Stimulated activated CD8-positive, alpha-beta memory T cell treated with anti-CD3 and anti-CD28 coated beads, Interleukin-2, amount 100 ng/mL, for 48 hours (primary cell): ENCODE measurements around the gene CDH4.

ENCODE experiments used
- DNase-seq, 2 donors: peaks; one replicate each; pipeline ENCODE4 v3.0.0-alpha.2; 2020; ENCODE audit warnings: low read depth in 2 of 2

Gene CDH4

GRCh38 chr20:61718361-61719005, 466.4 kb downstream of the CDH4 start:
- DNase-seq, result no peak

- DNase-seq, result peak; percentile 3 to 30
These were observed 467.8 kb downstream of the CDH4 start for GRCh38 chr20:61719691-61720347.

- no peak for DNase-seq
These were observed 468.3 kb downstream of the CDH4 start for GRCh38 chr20:61720348-61720696.

GRCh38 chr20:61722146-61722678, 470.2 kb downstream of the CDH4 start:
- no peak for DNase-seq

GRCh38 chr20:61723529-61724257, 471.6 kb downstream of the CDH4 start:
- no peak for DNase-seq

GRCh38 chr20:61724376-61724775, 472.3 kb downstream of the CDH4 start:
- DNase-seq, result no peak

GRCh38 chr20:61725145-61725544, 473.1 kb downstream of the CDH4 start:
- no peak for DNase-seq

- DNase-seq, result no peak
These were observed 473.9 kb downstream of the CDH4 start for GRCh38 chr20:61725966-61726365.

- DNase-seq, result no peak
These were observed 474.9 kb downstream of the CDH4 start for GRCh38 chr20:61726979-61727378.

GRCh38 chr20:61727761-61728160, 475.7 kb downstream of the CDH4 start:
- no peak for DNase-seq

GRCh38 chr20:61728326-61728725, 476.3 kb downstream of the CDH4 start:
- DNase-seq, result no peak

- DNase-seq, result no peak
These were observed 477.0 kb downstream of the CDH4 start for GRCh38 chr20:61728786-61729770.

GRCh38 chr20:61730631-61731362, 478.7 kb downstream of the CDH4 start:
- DNase-seq, result no peak

GRCh38 chr20:61731363-61732181, 479.5 kb downstream of the CDH4 start:
- DNase-seq, result no peak

- DNase-seq, result no peak
These were observed 480.6 kb downstream of the CDH4 start for GRCh38 chr20:61732511-61733210.

- no peak for DNase-seq
These were observed 481.2 kb downstream of the CDH4 start for GRCh38 chr20:61733216-61733615.

GRCh38 chr20:61733891-61734732, 482.1 kb downstream of the CDH4 start:
- no peak for DNase-seq

- DNase-seq, result no peak
These were observed 482.9 kb downstream of the CDH4 start for GRCh38 chr20:61734733-61735502.
